CD4-positive, CD25-positive, alpha-beta regulatory T cell (primary cell): ENCODE measurements around the gene TNNT3. TPM values are rescaled to one million over a fixed set of nuclear protein-coding genes. Genes with fewer than 3 reads are reported as not detected.
A peak's percentile ranks its signal among the peaks of the same experiment; 100 is the strongest.

Experiments used
- ATAC-seq, 2 donors: fragments of 150-1000 bp; cut with Tn5 transposase; one replicate each; pipeline ENCODE4 v1.10.0; 2021; ENCODE audit warnings: low read depth in 2 of 2, moderate number of reproducible peaks in 2 of 2, moderate library complexity in 1 of 2
- DNase-seq, 3 donors: peaks; one replicate each; pipeline versions ENCODE4 v3.0.0 to v3.0.0-alpha.2; 2012 to 2022; ENCODE audit warnings: mixed read lengths in 1 of 3
- H3K27ac ChIP-seq: one replicate; pipeline ENCODE4 v1.7.0; 2013; ENCODE audit warnings: mild to moderate bottlenecking, low read length; ENCODE audit not compliant: insufficient read depth, poor library complexity, severe bottlenecking
- H3K27me3 ChIP-seq: one replicate; pipeline ENCODE4 v1.7.0; 2013; ENCODE audit warnings: low read length; ENCODE audit not compliant: control insufficient read depth, insufficient read depth
- H3K36me3 ChIP-seq: one replicate; pipeline ENCODE4 v1.7.0; 2013; ENCODE audit warnings: mild to moderate bottlenecking, low read length, moderate library complexity; ENCODE audit not compliant: control insufficient read depth, insufficient read depth
- H3K4me1 ChIP-seq: 2 replicates; pipeline ENCODE4 v1.7.0; 2013; ENCODE audit warnings: mild to moderate bottlenecking, low read length; ENCODE audit not compliant: insufficient read depth, control insufficient read depth, poor library complexity, severe bottlenecking
- H3K4me3 ChIP-seq: one replicate; pipeline ENCODE4 v1.7.0; 2013; ENCODE audit warnings: low read depth, mild to moderate bottlenecking, low read length, moderate library complexity
- H3K9me3 ChIP-seq, 2 experiments: 1 replicate in 1 of 2; 2 replicates in 1 of 2; pipeline ENCODE4 v1.7.0; 2013; ENCODE audit warnings: low read length in 2 of 2, mild to moderate bottlenecking in 1 of 2, moderate library complexity in 1 of 2; ENCODE audit not compliant: control insufficient read depth in 2 of 2
- H3K27ac Mint-ChIP-seq, 3 donors: one replicate each; pipeline ENCODE4 v1.8.0; 2020 to 2022; ENCODE audit warnings: mild to moderate bottlenecking in 3 of 3, mixed read lengths in 3 of 3, moderate library complexity in 2 of 3
- H3K27me3 Mint-ChIP-seq: one replicate; pipeline ENCODE4 v1.8.0; 2022; ENCODE audit warnings: mild to moderate bottlenecking, mixed read lengths
- H3K36me3 Mint-ChIP-seq: one replicate; pipeline ENCODE4 v1.8.0; 2020; ENCODE audit warnings: mixed read lengths
- H3K4me1 Mint-ChIP-seq, 4 donors: one replicate each; pipeline ENCODE4 v1.8.0; 2020 to 2022; ENCODE audit warnings: mixed read lengths in 4 of 4, mild to moderate bottlenecking in 1 of 4
- H3K4me3 Mint-ChIP-seq, 4 donors: one replicate each; pipeline ENCODE4 v1.8.0; 2020 to 2022; ENCODE audit warnings: mild to moderate bottlenecking in 4 of 4, mixed read lengths in 4 of 4, moderate library complexity in 3 of 4
- H3K9me3 Mint-ChIP-seq, 7 donors: one replicate each; pipeline ENCODE4 v1.8.0; 2020 to 2022; ENCODE audit warnings: mixed read lengths in 7 of 7, mild to moderate bottlenecking in 3 of 7, moderate library complexity in 2 of 7
- polyA plus RNA-seq, 4 donors: library from polyadenylated mRNA; unstranded; fragments of 300-500 nt; fragmentation: Illumina TruSeq; gene quantifications; one replicate each; pipeline ENCODE4 v1.2.3, GENCODE V29; 2021
- total RNA-seq: library from RNA; stranded (reverse); gene quantifications from one replicate; pipeline ENCODE4 v1.2.3, GENCODE V29; 2022

TNNT3 gene
- total and polyA plus RNA-seq, 5 donors from 2014 or later, result 1.6 to 19.4 TPM; not detected in 3

DNA sequence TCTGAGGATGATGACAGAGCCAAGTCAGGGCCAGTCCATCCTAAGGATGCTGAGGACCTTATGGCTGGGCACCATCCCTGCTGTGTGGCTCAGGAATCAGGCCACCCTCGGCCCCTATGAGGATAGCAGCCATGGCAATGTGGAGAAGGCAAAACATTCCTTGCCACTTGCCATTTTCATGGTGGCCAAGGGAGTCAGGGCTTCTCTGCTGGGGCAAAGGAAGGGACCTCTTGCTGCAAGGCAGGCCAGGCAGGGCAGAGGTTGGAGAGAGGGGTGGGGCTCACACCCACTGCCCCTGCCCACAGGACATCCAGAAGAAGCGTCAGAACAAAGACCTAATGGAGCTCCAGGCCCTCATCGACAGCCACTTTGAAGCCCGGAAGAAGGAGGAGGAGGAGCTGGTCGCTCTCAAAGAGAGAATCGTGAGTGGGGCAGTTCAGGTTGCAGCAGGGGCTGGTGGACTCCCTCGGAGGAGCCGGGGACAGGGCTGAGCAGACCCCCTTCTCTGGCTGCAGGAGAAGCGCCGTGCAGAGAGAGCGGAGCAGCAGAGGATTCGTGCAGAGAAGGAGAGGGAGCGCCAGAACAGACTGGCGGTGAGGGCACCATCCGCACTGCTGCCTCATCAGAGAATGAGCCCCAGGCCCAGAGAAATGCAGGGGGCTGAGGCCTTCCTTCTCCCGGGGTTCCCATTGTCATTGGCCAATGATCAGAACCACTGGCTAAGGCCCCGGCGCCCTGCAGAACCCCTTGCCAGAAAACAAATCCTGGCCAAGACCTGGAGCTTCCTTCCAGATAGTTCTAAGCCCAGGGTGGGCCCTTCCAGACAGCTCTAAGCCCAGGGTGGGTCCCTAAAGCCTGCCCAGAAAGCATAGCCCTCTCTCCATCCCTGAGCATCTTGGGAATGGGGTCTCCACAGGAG is 14.2 kb downstream of the TNNT3 start:
- Histone ChIP-seq H3K4me1 (no peaks in the 10 kb centered on the region), H3K9me3 (no peaks in the 10 kb centered on the region), H3K27me3 (no peaks in the 10 kb centered on the region), H3K4me3 (no peak overlapping the region), H3K36me3 (no peaks in the 10 kb centered on the region), H3K27ac (no peak overlapping the region)
- H3K9me3 Mint-ChIP-seq, result no peaks in the 10 kb centered on the region
- H3K4me3 Mint-ChIP-seq, result peak overlapping the region in 2 of 4 donors; percentile 32 to 68
- peaks cover 13% of the 10 kb centered on the region for H3K27me3 Mint-ChIP-seq
- peaks cover 0 to 5% (median 1%) of the 10 kb centered on the region in 4 donors for H3K4me1 Mint-ChIP-seq
- ATAC-seq (no peak), DNase-seq (no peak)
- H3K27ac Mint-ChIP-seq, result no peak overlapping the region
- H3K36me3 Mint-ChIP-seq, result peaks cover 8% of the 10 kb centered on the region

DNA sequence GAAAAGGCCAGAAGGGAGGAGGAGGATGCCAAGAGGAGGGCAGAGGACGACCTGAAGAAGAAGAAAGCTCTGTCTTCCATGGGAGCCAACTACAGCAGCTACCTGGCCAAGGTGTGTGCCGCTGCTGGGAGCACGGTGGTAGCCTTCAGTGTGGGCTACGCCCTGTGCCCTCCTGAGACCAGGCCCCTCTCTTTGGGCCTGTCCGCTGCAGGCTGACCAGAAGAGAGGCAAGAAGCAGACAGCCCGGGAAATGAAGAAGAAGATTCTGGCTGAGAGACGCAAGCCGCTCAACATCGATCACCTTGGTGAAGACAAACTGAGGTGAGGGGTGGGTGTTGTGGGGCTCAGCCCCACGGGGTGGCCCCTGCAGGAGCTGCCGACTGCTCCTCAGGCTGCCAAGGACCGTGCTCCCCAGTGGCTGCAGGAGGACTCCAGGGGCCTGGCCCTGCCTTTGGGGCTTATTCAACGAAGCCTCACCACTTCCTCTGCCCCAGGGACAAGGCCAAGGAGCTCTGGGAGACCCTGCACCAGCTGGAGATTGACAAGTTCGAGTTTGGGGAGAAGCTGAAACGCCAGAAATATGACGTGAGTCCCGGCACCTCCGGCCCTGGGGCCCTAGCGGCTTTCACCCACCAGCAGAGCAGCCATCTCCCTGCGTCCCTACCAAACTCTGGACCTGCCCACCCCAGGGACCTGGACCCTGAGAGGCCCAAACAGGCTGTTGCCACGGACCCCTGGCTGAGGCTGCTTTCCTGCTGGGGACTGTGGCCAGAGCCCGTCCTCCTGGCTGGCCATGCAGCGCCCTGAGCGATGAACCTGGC is 15.0 kb downstream of the TNNT3 start:
- Histone ChIP-seq H3K4me1 (no peaks in the 10 kb centered on the region), H3K9me3 (no peaks in the 10 kb centered on the region), H3K36me3 (no peaks in the 10 kb centered on the region), H3K4me3 (no peak overlapping the region), H3K27me3 (no peaks in the 10 kb centered on the region), H3K27ac (no peak overlapping the region)
- Mint-ChIP-seq H3K4me3 (peak overlapping the region in 1 of 4 donors; percentile 32), H3K4me1 (peaks cover 0 to 11% (median 2%) of the 10 kb centered on the region in 4 donors), H3K36me3 (peaks cover 8% of the 10 kb centered on the region), H3K9me3 (no peaks in the 10 kb centered on the region), H3K27me3 (peaks cover 13% of the 10 kb centered on the region), H3K27ac (no peak overlapping the region)
- DNase-seq (no peak), ATAC-seq (no peak)

DNA sequence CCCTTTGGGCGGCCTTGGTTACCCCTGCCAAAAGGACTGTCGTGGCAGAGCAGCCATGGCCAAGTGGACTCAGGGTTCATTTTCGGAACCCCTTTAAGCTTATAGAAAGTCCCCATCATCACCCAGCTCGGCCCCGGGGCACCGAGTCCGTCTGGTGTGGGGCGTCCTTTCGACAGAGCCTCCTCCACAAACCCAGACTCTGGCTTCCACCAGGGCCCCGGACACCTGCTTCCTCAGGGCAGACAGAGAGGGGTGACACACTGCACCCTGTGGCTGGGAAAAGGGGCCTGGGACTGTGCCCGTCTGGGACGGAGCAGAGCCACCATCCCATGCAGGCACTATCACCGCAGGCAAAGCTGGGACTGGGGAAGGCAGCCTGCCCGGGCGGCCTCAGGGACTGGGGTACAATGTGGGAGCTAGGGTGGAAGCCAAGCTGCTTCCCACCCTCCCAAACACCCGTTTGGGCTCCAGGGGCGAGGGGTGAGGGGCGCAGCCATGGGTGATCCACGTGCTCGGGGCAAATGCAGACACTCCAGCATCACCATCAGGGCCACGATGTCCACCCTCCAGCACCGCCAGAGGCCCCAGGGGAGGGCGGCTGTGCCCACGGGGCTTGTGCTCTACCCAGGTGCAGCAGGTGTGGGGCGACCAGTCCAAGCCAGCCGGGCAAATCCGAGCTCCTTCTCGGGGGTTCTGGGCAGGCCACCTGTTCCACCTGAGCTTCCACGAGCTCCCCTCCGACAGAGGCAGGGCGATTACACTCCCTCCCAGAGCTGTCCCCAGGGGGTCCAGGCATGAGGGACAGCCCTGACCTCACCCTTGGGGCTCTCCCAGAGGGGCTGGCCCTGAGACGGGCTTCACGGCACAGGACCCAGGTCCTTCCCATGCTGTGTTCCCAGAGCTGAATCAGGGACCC is 15.9 kb downstream of the TNNT3 start:
- Mint-ChIP-seq H3K4me1 (peaks cover 0 to 10% (median 2%) of the 10 kb centered on the region in 4 donors), H3K36me3 (peaks cover 8% of the 10 kb centered on the region), H3K9me3 (no peaks in the 10 kb centered on the region), H3K27ac (no peak overlapping the region), H3K4me3 (no peak overlapping the region), H3K27me3 (peaks cover 13% of the 10 kb centered on the region)
- no peak for DNase-seq
- Histone ChIP-seq H3K9me3 (no peaks in the 10 kb centered on the region), H3K27ac (no peak overlapping the region), H3K4me1 (no peaks in the 10 kb centered on the region), H3K36me3 (no peaks in the 10 kb centered on the region), H3K4me3 (no peak overlapping the region), H3K27me3 (no peaks in the 10 kb centered on the region)
- ATAC-seq, result no peak

GRCh38 chr11:1936072-1936780 is 16.7 kb downstream of the TNNT3 start:
- no peak overlapping the region for H3K4me3 Mint-ChIP-seq
- Histone ChIP-seq H3K27ac (no peak overlapping the region), H3K4me3 (no peak overlapping the region), H3K9me3 (no peaks in the 10 kb centered on the region), H3K36me3 (no peaks in the 10 kb centered on the region), H3K4me1 (no peaks in the 10 kb centered on the region), H3K27me3 (no peaks in the 10 kb centered on the region)
- H3K4me1 Mint-ChIP-seq, result peaks cover 0 to 8% (median 1%) of the 10 kb centered on the region in 4 donors
- no peak overlapping the region for H3K27ac Mint-ChIP-seq
- ATAC-seq, result no peak
- no peaks in the 10 kb centered on the region for H3K9me3 Mint-ChIP-seq
- peaks cover 8% of the 10 kb centered on the region for H3K36me3 Mint-ChIP-seq
- peaks cover 13% of the 10 kb centered on the region for H3K27me3 Mint-ChIP-seq
- DNase-seq, result no peak

GRCh38 chr11:1936781-1937615 is 17.5 kb downstream of the TNNT3 start:
- Mint-ChIP-seq H3K36me3 (peaks cover 8% of the 10 kb centered on the region), H3K4me1 (peaks cover 0 to 8% (median 1%) of the 10 kb centered on the region in 4 donors), H3K27me3 (peaks cover 13% of the 10 kb centered on the region), H3K4me3 (no peak overlapping the region), H3K27ac (no peak overlapping the region), H3K9me3 (no peaks in the 10 kb centered on the region)
- Histone ChIP-seq H3K4me1 (no peaks in the 10 kb centered on the region), H3K27me3 (no peaks in the 10 kb centered on the region), H3K36me3 (no peaks in the 10 kb centered on the region), H3K4me3 (no peak overlapping the region), H3K9me3 (no peaks in the 10 kb centered on the region), H3K27ac (no peak overlapping the region)
- peak in 2 of 3 donors; percentile 0 for DNase-seq
- ATAC-seq, result no peak

DNA sequence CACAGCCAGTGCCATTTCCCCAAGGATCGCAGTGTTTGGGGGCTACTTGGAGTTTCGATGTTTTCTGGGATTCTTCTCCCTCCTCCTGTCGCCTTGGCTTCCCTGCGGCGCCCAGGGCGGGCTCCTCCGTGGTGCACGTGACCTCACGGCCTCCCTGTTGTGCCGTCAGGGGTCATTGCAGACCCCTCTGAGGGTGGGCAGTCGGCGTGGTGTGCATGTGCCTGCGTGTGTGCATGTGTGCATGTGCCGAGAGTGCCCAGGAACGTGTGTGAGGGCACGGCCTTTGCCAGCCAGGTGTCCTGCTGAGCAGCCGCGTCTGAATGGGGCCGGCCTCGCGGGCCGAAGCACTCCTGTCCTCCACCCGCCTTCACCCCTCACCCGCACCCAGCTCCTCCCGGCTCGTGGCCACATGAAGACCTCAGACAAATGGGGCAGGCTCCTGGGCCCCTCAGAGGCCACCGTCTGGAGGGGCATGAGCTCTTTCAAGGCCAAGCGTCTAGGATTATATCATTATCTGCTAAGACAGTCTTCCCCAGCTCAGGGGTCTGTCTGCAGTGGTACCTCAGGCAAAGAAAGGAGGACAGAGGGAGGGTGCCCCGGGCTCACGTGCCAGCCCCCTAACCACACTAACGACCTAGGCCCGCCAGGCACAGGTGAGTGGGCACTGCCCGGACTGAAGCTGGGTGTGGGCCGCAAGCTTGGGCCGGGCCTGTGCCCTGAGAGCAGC is 18.3 kb downstream of the TNNT3 start:
- no peaks in the 10 kb centered on the region for H3K9me3 Mint-ChIP-seq
- H3K27ac Mint-ChIP-seq, result no peak overlapping the region

More for the DNA sequence above, 18.3 kb downstream of the TNNT3 start:
- H3K4me1 ChIP-seq, result no peaks in the 10 kb centered on the region
- H3K9me3 ChIP-seq, result no peaks in the 10 kb centered on the region
- H3K4me3 ChIP-seq, result no peak overlapping the region
- H3K27me3 Mint-ChIP-seq, result peaks cover 13% of the 10 kb centered on the region
- H3K4me1 Mint-ChIP-seq, result peaks cover 0 to 8% (median 1%) of the 10 kb centered on the region in 4 donors
- no peaks in the 10 kb centered on the region for H3K36me3 ChIP-seq
- no peak for ATAC-seq
- peaks cover 8% of the 10 kb centered on the region for H3K36me3 Mint-ChIP-seq
- peak in 1 of 3 donors; percentile 0 for DNase-seq
- no peak overlapping the region for H3K27ac ChIP-seq
- H3K4me3 Mint-ChIP-seq, result no peak overlapping the region
- H3K27me3 ChIP-seq, result no peaks in the 10 kb centered on the region
